Osteocyte (in vitro differentiated cells): ENCODE measurements around the gene SLC19A2. TPM values are rescaled to one million over a fixed set of nuclear protein-coding genes. Genes with fewer than 3 reads are reported as not detected.

Source experiments
- DNase-seq: peaks from one replicate; pipeline ENCODE4 v3.0.0; 2021; ENCODE audit warnings: mixed read lengths; ENCODE audit not compliant: unreplicated experiment; ENCODE audit errors: extremely low spot score
- H3K27ac Mint-ChIP-seq: one replicate; pipeline ENCODE4 v1.8.0; 2021; ENCODE audit warnings: mild to moderate bottlenecking, mixed read lengths; ENCODE audit not compliant: unreplicated experiment
- H3K27me3 Mint-ChIP-seq: one replicate; pipeline ENCODE4 v1.8.0; 2021; ENCODE audit warnings: mixed read lengths; ENCODE audit not compliant: unreplicated experiment
- H3K36me3 Mint-ChIP-seq: one replicate; pipeline ENCODE4 v1.8.0; 2021; ENCODE audit warnings: mixed read lengths; ENCODE audit not compliant: unreplicated experiment
- H3K4me1 Mint-ChIP-seq: one replicate; pipeline ENCODE4 v1.8.0; 2021; ENCODE audit warnings: mixed read lengths; ENCODE audit not compliant: unreplicated experiment
- H3K4me3 Mint-ChIP-seq: one replicate; pipeline ENCODE4 v1.8.0; 2021; ENCODE audit warnings: mild to moderate bottlenecking, moderate library complexity, mixed read lengths; ENCODE audit not compliant: unreplicated experiment
- H3K9me3 Mint-ChIP-seq: one replicate; pipeline ENCODE4 v1.8.0; 2021; ENCODE audit warnings: mixed read lengths; ENCODE audit not compliant: unreplicated experiment
- total RNA-seq: library from RNA; stranded (reverse); gene quantifications from 2 replicates; pipeline ENCODE4 v1.2.1, GENCODE V29; 2021
- TF ChIP-seq, protein P1 (sequence below): fragments of 200-600 bp; sonication (generic); IDR thresholded peaks from 2 replicates; pipeline ENCODE4 v1.5.0; 2021; ENCODE audit warnings: antibody characterized with exemption, mild to moderate bottlenecking, moderate library complexity

The SLC19A2 gene
- total RNA-seq, 1 donor from 2014 or later: 3.9 TPM

DNA sequence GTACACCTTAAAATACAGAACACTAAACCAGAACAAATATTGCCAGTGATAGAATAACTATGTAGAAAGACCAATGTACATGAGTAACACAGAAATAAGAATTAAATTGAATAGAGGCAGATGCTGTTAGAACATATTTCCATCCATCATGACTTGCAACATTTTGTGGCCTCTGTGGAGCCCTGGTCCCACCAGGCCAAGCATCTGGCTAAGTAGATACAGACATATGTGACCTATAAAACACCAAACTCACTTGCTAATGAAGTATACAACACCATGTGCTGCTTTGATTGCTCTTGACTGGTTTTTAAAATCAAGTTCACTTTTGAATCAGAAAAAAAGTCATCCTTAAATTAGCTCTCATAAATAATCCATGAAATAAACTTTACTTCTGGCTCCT lies 20.5 kb downstream of the SLC19A2 start:
- Mint-ChIP-seq H3K4me1 (peaks cover under 1% of the 10 kb centered on the region), H3K27me3 (peaks cover 6% of the 10 kb centered on the region), H3K36me3 (peaks cover 9% of the 10 kb centered on the region), H3K27ac (no peak overlapping the region), H3K4me3 (no peak overlapping the region), H3K9me3 (no peaks in the 10 kb centered on the region)
- TF ChIP-seq, protein P1, sequence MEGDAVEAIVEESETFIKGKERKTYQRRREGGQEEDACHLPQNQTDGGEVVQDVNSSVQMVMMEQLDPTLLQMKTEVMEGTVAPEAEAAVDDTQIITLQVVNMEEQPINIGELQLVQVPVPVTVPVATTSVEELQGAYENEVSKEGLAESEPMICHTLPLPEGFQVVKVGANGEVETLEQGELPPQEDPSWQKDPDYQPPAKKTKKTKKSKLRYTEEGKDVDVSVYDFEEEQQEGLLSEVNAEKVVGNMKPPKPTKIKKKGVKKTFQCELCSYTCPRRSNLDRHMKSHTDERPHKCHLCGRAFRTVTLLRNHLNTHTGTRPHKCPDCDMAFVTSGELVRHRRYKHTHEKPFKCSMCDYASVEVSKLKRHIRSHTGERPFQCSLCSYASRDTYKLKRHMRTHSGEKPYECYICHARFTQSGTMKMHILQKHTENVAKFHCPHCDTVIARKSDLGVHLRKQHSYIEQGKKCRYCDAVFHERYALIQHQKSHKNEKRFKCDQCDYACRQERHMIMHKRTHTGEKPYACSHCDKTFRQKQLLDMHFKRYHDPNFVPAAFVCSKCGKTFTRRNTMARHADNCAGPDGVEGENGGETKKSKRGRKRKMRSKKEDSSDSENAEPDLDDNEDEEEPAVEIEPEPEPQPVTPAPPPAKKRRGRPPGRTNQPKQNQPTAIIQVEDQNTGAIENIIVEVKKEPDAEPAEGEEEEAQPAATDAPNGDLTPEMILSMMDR: no peak
- no peak for DNase-seq

GRCh38 chr1:169462385-169462784 lies 23.4 kb downstream of the SLC19A2 start:
- Mint-ChIP-seq H3K36me3 (no peaks in the 10 kb centered on the region), H3K27me3 (peaks cover 11% of the 10 kb centered on the region), H3K9me3 (peaks cover under 1% of the 10 kb centered on the region), H3K4me1 (peaks cover 2% of the 10 kb centered on the region), H3K27ac (no peak overlapping the region), H3K4me3 (no peak overlapping the region)
- DNase-seq: no peak
- TF ChIP-seq, protein P1: no peak

DNA sequence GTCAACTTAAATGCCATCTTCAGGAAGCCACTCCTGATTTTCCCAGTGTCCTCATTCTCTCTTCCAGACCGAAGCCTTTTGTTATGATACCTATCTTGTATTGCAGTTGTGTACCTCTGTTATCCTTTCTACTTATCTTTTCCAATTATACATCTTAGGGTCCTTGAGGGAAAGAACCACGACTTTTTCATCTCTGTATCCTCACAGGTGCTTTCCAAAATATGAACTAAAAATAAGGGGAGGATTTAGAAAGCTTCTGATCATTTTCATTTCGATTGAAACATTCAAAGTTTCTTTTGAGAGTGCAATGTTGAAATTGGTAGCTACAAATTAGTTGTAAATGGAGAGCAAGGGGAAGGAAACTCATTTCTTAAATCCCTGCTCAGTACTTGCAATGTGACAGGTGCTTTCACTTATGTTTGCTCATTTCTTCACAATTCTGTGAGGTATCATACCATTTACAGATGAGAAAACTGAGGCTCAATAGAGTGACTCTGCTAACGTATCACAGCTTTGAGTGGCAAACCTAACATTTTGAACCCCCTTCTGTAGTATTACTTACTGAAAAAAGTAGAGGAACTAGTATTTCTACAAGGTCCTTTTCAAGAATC lies 24.2 kb downstream of the SLC19A2 start:
- Mint-ChIP-seq H3K27me3 (peaks cover 12% of the 10 kb centered on the region), H3K9me3 (peaks cover 7% of the 10 kb centered on the region), H3K4me1 (peaks cover 2% of the 10 kb centered on the region), H3K27ac (no peak overlapping the region), H3K4me3 (no peak overlapping the region), H3K36me3 (no peaks in the 10 kb centered on the region)
- TF ChIP-seq, protein P1: no peak
- DNase-seq: no peak

DNA sequence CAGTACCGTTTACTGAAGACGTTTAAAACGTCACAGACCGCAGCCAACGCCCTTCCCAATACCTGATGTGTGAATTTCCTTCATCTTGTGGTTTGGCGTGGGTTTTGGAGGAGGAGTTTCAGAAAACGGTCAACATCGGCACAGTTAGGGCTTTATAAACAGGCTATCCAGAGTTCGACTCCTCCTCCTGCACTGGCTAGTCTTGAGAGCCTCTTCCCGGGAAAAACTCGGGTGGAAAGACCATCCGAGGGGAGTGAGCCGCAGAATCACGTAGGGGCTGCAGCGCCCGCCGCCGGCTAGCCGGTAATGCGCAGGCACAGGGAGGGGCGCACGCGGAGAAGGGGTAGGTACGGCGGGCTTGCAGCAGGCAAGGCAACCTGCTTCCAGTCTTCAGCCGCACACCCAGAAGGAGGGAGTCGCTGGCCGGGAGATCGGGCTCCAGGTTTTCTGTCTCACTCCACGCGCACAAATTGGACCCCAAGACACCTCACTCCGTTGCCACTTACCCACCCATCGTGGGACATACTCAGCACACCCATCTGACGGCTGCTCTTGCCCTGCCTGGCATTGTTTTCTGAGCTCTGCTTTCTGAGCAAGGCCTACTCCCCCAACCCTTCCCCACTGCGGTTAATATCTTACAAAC lies 25.4 kb downstream of the SLC19A2 start:
- H3K4me3 Mint-ChIP-seq: no peak overlapping the region

GRCh38 chr1:169457443-169457842 lies 28.3 kb downstream of the SLC19A2 start:
- peaks cover 2% of the 10 kb centered on the region for H3K4me1 Mint-ChIP-seq
- no peaks in the 10 kb centered on the region for H3K36me3 Mint-ChIP-seq
- TF ChIP-seq, protein P1: no peak
- peaks cover 7% of the 10 kb centered on the region for H3K9me3 Mint-ChIP-seq
- H3K27me3 Mint-ChIP-seq: peaks cover 25% of the 10 kb centered on the region
- no peak for DNase-seq
- H3K4me3 Mint-ChIP-seq: no peak overlapping the region
- H3K27ac Mint-ChIP-seq: no peak overlapping the region

More for the DNA sequence above, 25.4 kb downstream of the SLC19A2 start:
- no peak for DNase-seq
- Mint-ChIP-seq H3K27me3 (peaks cover 15% of the 10 kb centered on the region), H3K27ac (no peak overlapping the region), H3K9me3 (peaks cover 7% of the 10 kb centered on the region), H3K4me1 (peaks cover 2% of the 10 kb centered on the region), H3K36me3 (no peaks in the 10 kb centered on the region)
- TF ChIP-seq, protein P1: no peak
